B cell (primary cell): ENCODE data around the gene RGS2. TPM values are rescaled to one million over a fixed set of nuclear protein-coding genes. Genes with fewer than 3 reads are reported as not detected.

Experiments
- ATAC-seq: fragments of 200-7000 bp; cut with Tn5 transposase; one replicate; pipeline ENCODE4 v1.10.0; 2021; ENCODE audit warnings: low read depth, mild to moderate bottlenecking, moderate number of reproducible peaks, moderate library complexity
- CTCF ChIA-PET: fragments of 350-600 bp; sonication (Branson Sonifier 250); formaldehyde crosslinking; loops from one replicate; lab custom pipeline; 2021; ENCODE audit warnings: antibody characterized with exemption, inconsistent platforms; lab: Charles Lee
- POLR2A ChIA-PET: fragments of 350-600 bp; sonication (Branson Sonifier 250); formaldehyde crosslinking; loops from one replicate; lab custom pipeline; 2021; ENCODE audit warnings: antibody characterized with exemption; lab: Charles Lee
- DNase-seq: peaks from one replicate; pipeline ENCODE4 v3.0.0; 2013
- H2AFZ ChIP-seq: 2 replicates; pipeline ENCODE4 v1.6.1; 2012; ENCODE audit warnings: mild to moderate bottlenecking, low read depth, low read length; ENCODE audit not compliant: insufficient read depth, poor library complexity, severe bottlenecking
- H3K27ac ChIP-seq, 2 donors: 1 replicate in 1 of 2; 2 replicates in 1 of 2; pipeline ENCODE4 v1.5.1; 2012 to 2013; ENCODE audit warnings: low read length in 2 of 2, mild to moderate bottlenecking in 2 of 2, moderate library complexity in 1 of 2
- H3K27me3 ChIP-seq, 4 experiments: fragments of 200-600 bp in 1 of 4; sonication (generic) in 1 of 4; replicated peaks in 1 of 4; 1 replicate in 2 of 4; 2 replicates in 2 of 4; pipeline versions ENCODE4 v1.6.1 to v1.7.0; 2013 to 2016; ENCODE audit warnings: low read length in 3 of 4, mild to moderate bottlenecking in 2 of 4, mixed read lengths in 1 of 4, moderate library complexity in 1 of 4; ENCODE audit not compliant: insufficient read depth in 4 of 4, control insufficient read depth in 3 of 4; ENCODE audit errors: control extremely low read depth in 1 of 4
- H3K36me3 ChIP-seq, 2 experiments: replicated peaks in 1 of 2; 1 replicate in 1 of 2; 2 replicates in 1 of 2; pipeline versions ENCODE4 v1.6.1 to v1.7.1; 2013; ENCODE audit warnings: low read length in 1 of 2; ENCODE audit not compliant: insufficient read depth in 2 of 2, control insufficient read depth in 1 of 2; ENCODE audit errors: control extremely low read depth in 1 of 2, extremely low read depth in 1 of 2
- H3K4me1 ChIP-seq, 2 donors: fragments of 200-600 bp in 1 of 2; sonication (generic) in 1 of 2; 1 replicate in 1 of 2; 2 replicates in 1 of 2; pipeline versions ENCODE4 v1.5.1 to v1.6.1; 2013 to 2017; ENCODE audit warnings: low read length in 2 of 2; ENCODE audit not compliant: control insufficient read depth in 2 of 2, insufficient read depth in 2 of 2
- H3K4me2 ChIP-seq: replicated peaks from 2 replicates; pipeline ENCODE3; 2012; ENCODE audit warnings: mild to moderate bottlenecking, low read depth, low read length; ENCODE audit not compliant: poor library complexity, severe bottlenecking
- H3K4me3 ChIP-seq, 5 experiments: fragments of 200-600 bp in 1 of 5; sonication (generic) in 1 of 5; 1 replicate in 3 of 5; 2 replicates in 2 of 5; pipeline versions ENCODE4 v1.5.1 to v1.7.0; 2011 to 2016; ENCODE audit warnings: low read length in 4 of 5, mild to moderate bottlenecking in 4 of 5, low read depth in 2 of 5, control low read depth in 1 of 5, moderate library complexity in 1 of 5; ENCODE audit not compliant: insufficient read depth in 1 of 5; ENCODE audit errors: control extremely low read depth in 1 of 5, extremely low read depth in 1 of 5
- H3K79me2 ChIP-seq: fragments of 200-600 bp; sonication (generic); one replicate; pipeline ENCODE4 v1.6.0; 2016; ENCODE audit warnings: low read length; ENCODE audit not compliant: control insufficient read depth, insufficient read depth
- H3K9ac ChIP-seq: fragments of 200-600 bp; sonication (generic); 2 replicates; pipeline ENCODE4 v1.6.1; 2017; ENCODE audit warnings: mild to moderate bottlenecking, low read length, moderate library complexity
- H3K9me3 ChIP-seq, 3 donors: one replicate each; pipeline versions ENCODE4 v1.6.1 to v1.7.1; 2013; ENCODE audit warnings: low read length in 2 of 3; ENCODE audit not compliant: control insufficient read depth in 2 of 3, insufficient read depth in 1 of 3; ENCODE audit errors: control extremely low read depth in 1 of 3
- H4K20me1 ChIP-seq: 2 replicates; pipeline ENCODE4 v1.6.0; 2012; ENCODE audit warnings: mild to moderate bottlenecking, low read length; ENCODE audit not compliant: insufficient read depth, control insufficient read depth, poor library complexity, severe bottlenecking
- H3K27ac Mint-ChIP-seq: one replicate; pipeline ENCODE4 v1.8.0; 2021; ENCODE audit warnings: mixed read lengths
- H3K27me3 Mint-ChIP-seq: one replicate; pipeline ENCODE4 v1.8.0; 2021; ENCODE audit warnings: mixed read lengths
- H3K4me1 Mint-ChIP-seq: one replicate; pipeline ENCODE4 v1.8.0; 2021; ENCODE audit warnings: mixed read lengths
- H3K4me3 Mint-ChIP-seq: one replicate; pipeline ENCODE4 v1.8.0; 2021; ENCODE audit warnings: mixed read lengths
- H3K9me3 Mint-ChIP-seq: one replicate; pipeline ENCODE4 v1.8.0; 2022; ENCODE audit warnings: mixed read lengths; ENCODE audit not compliant: insufficient read depth
- EZH2 ChIP-seq: IDR thresholded peaks from 2 replicates; pipeline ENCODE4 v1.6.1; 2012; ENCODE audit warnings: borderline replicate concordance, low read depth, mild to moderate bottlenecking, moderate library complexity, low read length; ENCODE audit not compliant: insufficient read depth, poor library complexity, severe bottlenecking
- WGBS: methylation state at CpG from one replicate; pipeline ENCODE4 v1.1.5; 2013; ENCODE audit warnings: missing lambda C conversion rate; ENCODE audit not compliant: insufficient coverage; 5-methylcytosine and 5-hydroxymethylcytosine counted together
- intact Hi-C: fragments of 100-400 bp; cut with micrococcal nuclease; formaldehyde crosslinking; loops from one replicate; pipeline ENCODE4 v1.10.0; 2022
- polyA plus RNA-seq: library from polyadenylated mRNA; depleted of rRNA; stranded (reverse); fragments of >200 nt; gene quantifications from 2 replicates; pipeline ENCODE4 v1.2.3, GENCODE V29; 2012
- total RNA-seq, 2 donors: library from RNA; stranded (reverse); fragments of 120-200 nt in 1 of 2; gene quantifications; 1 replicate in 1 of 2; 2 replicates in 1 of 2; pipeline versions ENCODE4 v1.2.3 to v1.2.4, GENCODE V29; 2013 to 2022
- TF ChIP-seq, protein P1 (sequence below): fragments of 200-600 bp; IDR thresholded peaks from one replicate; pipeline ENCODE4 v1.8.0; 2022; ENCODE audit warnings: antibody characterized with exemption, mild to moderate bottlenecking

RGS2 gene
- total and polyA plus RNA-seq, 2 donors (not counting 1 experiment from before 2014, with no cell fraction given) = 232 to 247 TPM

DNA sequence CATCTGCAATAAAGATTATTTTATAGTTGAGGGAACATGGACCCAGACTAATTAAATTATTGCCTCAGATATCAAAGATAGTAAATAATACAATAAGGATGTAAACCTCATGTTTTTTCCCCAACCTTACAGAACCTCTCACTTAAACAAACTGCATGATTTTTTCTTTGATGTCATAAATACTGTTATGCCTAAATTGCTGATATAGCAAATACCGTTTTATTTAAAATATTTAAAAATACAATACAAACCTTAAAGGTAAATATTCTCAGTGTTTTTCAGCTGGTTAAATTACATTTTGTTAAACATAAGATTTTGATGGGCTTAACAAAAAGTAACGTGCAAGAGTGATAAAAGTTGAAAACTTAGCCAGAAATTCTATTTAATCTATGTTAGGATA lies 24.4 kb upstream of the RGS2 start:
- no peak overlapping the region for H3K27ac ChIP-seq
- H3K4me2 ChIP-seq = no peak overlapping the region
- no peaks in the 10 kb centered on the region for H3K4me1 ChIP-seq
- DNase-seq (no peak), ATAC-seq (no peak)
- CTCF ChIA-PET = no interaction called here
- H3K4me1 Mint-ChIP-seq = no peaks in the 10 kb centered on the region
- no peak overlapping the region for H3K4me3 ChIP-seq
- no peaks in the 10 kb centered on the region for H4K20me1 ChIP-seq
- H3K27ac Mint-ChIP-seq = no peak overlapping the region
- no peaks in the 10 kb centered on the region for H3K36me3 ChIP-seq
- intact Hi-C loops = no loop called here
- peaks cover 0 to 1% (median 0%) of the 10 kb centered on the region in 3 donors for H3K9me3 ChIP-seq
- H3K27me3 Mint-ChIP-seq = peaks cover 45% of the 10 kb centered on the region
- POLR2A ChIA-PET = no interaction called here
- H3K79me2 ChIP-seq = no peaks in the 10 kb centered on the region
- TF ChIP-seq, protein P1, sequence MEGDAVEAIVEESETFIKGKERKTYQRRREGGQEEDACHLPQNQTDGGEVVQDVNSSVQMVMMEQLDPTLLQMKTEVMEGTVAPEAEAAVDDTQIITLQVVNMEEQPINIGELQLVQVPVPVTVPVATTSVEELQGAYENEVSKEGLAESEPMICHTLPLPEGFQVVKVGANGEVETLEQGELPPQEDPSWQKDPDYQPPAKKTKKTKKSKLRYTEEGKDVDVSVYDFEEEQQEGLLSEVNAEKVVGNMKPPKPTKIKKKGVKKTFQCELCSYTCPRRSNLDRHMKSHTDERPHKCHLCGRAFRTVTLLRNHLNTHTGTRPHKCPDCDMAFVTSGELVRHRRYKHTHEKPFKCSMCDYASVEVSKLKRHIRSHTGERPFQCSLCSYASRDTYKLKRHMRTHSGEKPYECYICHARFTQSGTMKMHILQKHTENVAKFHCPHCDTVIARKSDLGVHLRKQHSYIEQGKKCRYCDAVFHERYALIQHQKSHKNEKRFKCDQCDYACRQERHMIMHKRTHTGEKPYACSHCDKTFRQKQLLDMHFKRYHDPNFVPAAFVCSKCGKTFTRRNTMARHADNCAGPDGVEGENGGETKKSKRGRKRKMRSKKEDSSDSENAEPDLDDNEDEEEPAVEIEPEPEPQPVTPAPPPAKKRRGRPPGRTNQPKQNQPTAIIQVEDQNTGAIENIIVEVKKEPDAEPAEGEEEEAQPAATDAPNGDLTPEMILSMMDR = no peak
- TF ChIP-seq EZH2 = no peak
- no peak overlapping the region for H2AFZ ChIP-seq
- H3K4me3 Mint-ChIP-seq = no peak overlapping the region
- H3K27me3 ChIP-seq = peaks cover 0 to 5% (median 0%) of the 10 kb centered on the region in 4 experiments
- no peaks in the 10 kb centered on the region for H3K9me3 Mint-ChIP-seq
- no peak overlapping the region for H3K9ac ChIP-seq
- WGBS = no CpG with 5 or more reads among the region's 2 CpGs

DNA sequence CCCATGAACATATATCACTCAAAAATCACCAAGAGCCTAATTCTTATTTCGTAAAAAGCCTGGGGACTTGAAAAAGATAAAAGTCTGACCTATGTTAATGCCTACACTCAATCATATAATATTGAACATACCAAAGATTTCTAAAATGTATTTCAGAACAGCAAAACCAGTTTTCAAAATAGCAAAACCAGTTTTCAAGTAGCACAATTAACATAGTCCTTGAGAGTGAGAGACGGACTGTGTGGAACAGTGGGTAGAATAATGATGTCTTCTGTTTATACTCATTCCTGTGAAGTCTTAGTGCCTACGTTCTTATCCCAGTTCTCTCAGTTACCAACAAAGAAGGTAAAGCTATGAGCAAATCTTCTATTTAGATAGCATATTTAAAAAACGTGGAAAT lies 22.3 kb upstream of the RGS2 start:
- Histone ChIP-seq H3K4me2 (no peak overlapping the region), H3K27ac (no peak overlapping the region), H3K9ac (no peak overlapping the region), H3K36me3 (no peaks in the 10 kb centered on the region), H3K4me3 (no peak overlapping the region), H2AFZ (no peak overlapping the region), H3K9me3 (no peaks in the 10 kb centered on the region), H3K79me2 (no peaks in the 10 kb centered on the region), H3K4me1 (no peaks in the 10 kb centered on the region), H3K27me3 (peaks cover 0 to 5% (median 0%) of the 10 kb centered on the region in 4 experiments), H4K20me1 (no peaks in the 10 kb centered on the region)
- Mint-ChIP-seq H3K4me3 (no peak overlapping the region), H3K4me1 (no peaks in the 10 kb centered on the region), H3K27me3 (peaks cover 36% of the 10 kb centered on the region), H3K27ac (no peak overlapping the region), H3K9me3 (no peaks in the 10 kb centered on the region)
- ChIA-PET CTCF (no interaction called here), POLR2A (no interaction called here)
- no peak for ATAC-seq
- WGBS = 100% methylated on average over 1 of the region's 4 CpGs
- TF ChIP-seq EZH2 = no peak
- TF ChIP-seq, protein P1 = no peak
- DNase-seq = no peak
- intact Hi-C loops = no loop called here
